Loucy (cell line): Measurements from ENCODE around the gene TLL1.

ENCODE experiments used
- EZH2phosphoT487 ChIP-seq: fragments of 200-600 bp; IDR thresholded peaks from 2 replicates; pipeline ENCODE4 v1.6.1; 2018; ENCODE audit warnings: antibody characterized with exemption, mild to moderate bottlenecking, moderate library complexity, borderline replicate concordance
- TF ChIP-seq, protein P1 (sequence below): fragments of 200-600 bp; sonication (generic); conservative IDR thresholded peaks from 2 replicates; pipeline ENCODE4 v1.5.1; 2014; ENCODE audit warnings: mild to moderate bottlenecking, antibody characterized with exemption, low read length

DNA sequence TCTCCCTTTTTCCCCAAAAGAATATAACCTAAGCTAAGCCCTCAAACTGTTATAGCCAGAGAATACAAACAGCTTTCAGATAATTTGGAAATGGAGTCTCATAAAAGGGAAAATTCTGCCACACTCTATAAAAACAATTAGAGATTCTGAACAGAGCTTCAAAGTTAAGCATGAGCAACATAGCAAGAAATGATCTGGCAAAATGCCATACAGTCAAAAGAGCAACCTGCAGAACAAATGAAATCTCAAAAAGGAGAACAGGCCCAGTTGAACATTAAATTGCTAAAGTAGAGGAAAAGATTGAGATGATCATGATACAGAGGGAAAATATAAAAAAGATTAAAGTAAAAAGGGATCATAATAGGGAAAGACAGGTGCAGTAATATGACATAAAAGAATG is 250.5 kb downstream of the TLL1 start:
- TF ChIP-seq EZH2phosphoT487: no peak
- TF ChIP-seq, protein P1, sequence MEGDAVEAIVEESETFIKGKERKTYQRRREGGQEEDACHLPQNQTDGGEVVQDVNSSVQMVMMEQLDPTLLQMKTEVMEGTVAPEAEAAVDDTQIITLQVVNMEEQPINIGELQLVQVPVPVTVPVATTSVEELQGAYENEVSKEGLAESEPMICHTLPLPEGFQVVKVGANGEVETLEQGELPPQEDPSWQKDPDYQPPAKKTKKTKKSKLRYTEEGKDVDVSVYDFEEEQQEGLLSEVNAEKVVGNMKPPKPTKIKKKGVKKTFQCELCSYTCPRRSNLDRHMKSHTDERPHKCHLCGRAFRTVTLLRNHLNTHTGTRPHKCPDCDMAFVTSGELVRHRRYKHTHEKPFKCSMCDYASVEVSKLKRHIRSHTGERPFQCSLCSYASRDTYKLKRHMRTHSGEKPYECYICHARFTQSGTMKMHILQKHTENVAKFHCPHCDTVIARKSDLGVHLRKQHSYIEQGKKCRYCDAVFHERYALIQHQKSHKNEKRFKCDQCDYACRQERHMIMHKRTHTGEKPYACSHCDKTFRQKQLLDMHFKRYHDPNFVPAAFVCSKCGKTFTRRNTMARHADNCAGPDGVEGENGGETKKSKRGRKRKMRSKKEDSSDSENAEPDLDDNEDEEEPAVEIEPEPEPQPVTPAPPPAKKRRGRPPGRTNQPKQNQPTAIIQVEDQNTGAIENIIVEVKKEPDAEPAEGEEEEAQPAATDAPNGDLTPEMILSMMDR: no peak
